ENCODE results near the gene PPP2R5C.

The PPP2R5C gene

GRCh38 chr14:101950100-101950499 lies 188.6 kb downstream of the PPP2R5C start:
- DNase-seq (ENCODE audit: low read depth), result no peak

GRCh38 chr14:101950516-101951215 lies 189.2 kb downstream of the PPP2R5C start:
- DNase-seq (ENCODE audit: low read depth), result no peak

- no peak for DNase-seq (ENCODE audit: low read depth)
These were observed 191.6 kb downstream of the PPP2R5C start for GRCh38 chr14:101953151-101953550.

- DNase-seq (ENCODE audit: low read depth), result no peak
These were observed 193.0 kb downstream of the PPP2R5C start for GRCh38 chr14:101954501-101954900.

GRCh38 chr14:101955695-101956161 lies 194.2 kb downstream of the PPP2R5C start:
- DNase-seq (ENCODE audit: low read depth), result no peak

- DNase-seq (ENCODE audit: low read depth), result no peak
These were observed 194.8 kb downstream of the PPP2R5C start for GRCh38 chr14:101956179-101956885.

- DNase-seq (ENCODE audit: low read depth), result no peak
These were observed 196.1 kb downstream of the PPP2R5C start for GRCh38 chr14:101957406-101958234.

GRCh38 chr14:101958418-101959180 lies 197.1 kb downstream of the PPP2R5C start:
- no peak for DNase-seq (ENCODE audit: low read depth)

GRCh38 chr14:101959277-101959676 lies 197.8 kb downstream of the PPP2R5C start:
- no peak for DNase-seq (ENCODE audit: low read depth)

- no peak for DNase-seq (ENCODE audit: low read depth)
These were observed 198.7 kb downstream of the PPP2R5C start for GRCh38 chr14:101960225-101960624.

GRCh38 chr14:101961011-101961721 lies 199.7 kb downstream of the PPP2R5C start:
- no peak for DNase-seq (ENCODE audit: low read depth)

- DNase-seq (ENCODE audit: low read depth), result no peak
These were observed 200.4 kb downstream of the PPP2R5C start for GRCh38 chr14:101961746-101962502.

- DNase-seq (ENCODE audit: low read depth), result peak; percentile 84
These were observed 201.0 kb downstream of the PPP2R5C start for GRCh38 chr14:101962503-101962874.

- DNase-seq (ENCODE audit: low read depth), result no peak
These were observed 201.5 kb downstream of the PPP2R5C start for GRCh38 chr14:101963052-101963451.

GRCh38 chr14:101963656-101964296 lies 202.3 kb downstream of the PPP2R5C start:
- no peak for DNase-seq (ENCODE audit: low read depth)

- DNase-seq (ENCODE audit: low read depth), result peak; percentile 50
These were observed 203.0 kb downstream of the PPP2R5C start, which contains the start of gene DYNC1H1 for GRCh38 chr14:101964297-101965180. Gene DYNC1H1, plus strand, starts transcription at chr14:101964573. Its CDS starts 119 bp downstream, at chr14:101964692.

- no peak for DNase-seq (ENCODE audit: low read depth)
These were observed 203.7 kb downstream of the PPP2R5C start for GRCh38 chr14:101965181-101965544.

GRCh38 chr14:101965770-101966722 lies 204.5 kb downstream of the PPP2R5C start:
- no peak for DNase-seq (ENCODE audit: low read depth)

Measured in non-pigmented ciliary epithelial cell (primary cell).